Stimulated activated naive CD8-positive, alpha-beta T cell treated with anti-CD3 and anti-CD28 coated beads, Interleukin-15, Interleukin-2, amounts not matched to agents 100 U/mL and 50 U/mL, for 24 hours (primary cell): Measurements from ENCODE around the gene BCAS1.
A peak's percentile ranks its signal among the peaks of the same experiment; 100 is the strongest.
"Not testable (repeated sequence)": the region's sequence is repeated elsewhere in the genome, so short reads cannot be mapped to it uniquely, and the experiment has no call there.

Experiments
- ATAC-seq: fragments of 150-1000 bp; cut with Tn5 transposase; one replicate; pipeline ENCODE4 v1.10.0; 2021
- DNase-seq: peaks from one replicate; pipeline ENCODE4 v3.0.0; 2021

Gene BCAS1

DNA sequence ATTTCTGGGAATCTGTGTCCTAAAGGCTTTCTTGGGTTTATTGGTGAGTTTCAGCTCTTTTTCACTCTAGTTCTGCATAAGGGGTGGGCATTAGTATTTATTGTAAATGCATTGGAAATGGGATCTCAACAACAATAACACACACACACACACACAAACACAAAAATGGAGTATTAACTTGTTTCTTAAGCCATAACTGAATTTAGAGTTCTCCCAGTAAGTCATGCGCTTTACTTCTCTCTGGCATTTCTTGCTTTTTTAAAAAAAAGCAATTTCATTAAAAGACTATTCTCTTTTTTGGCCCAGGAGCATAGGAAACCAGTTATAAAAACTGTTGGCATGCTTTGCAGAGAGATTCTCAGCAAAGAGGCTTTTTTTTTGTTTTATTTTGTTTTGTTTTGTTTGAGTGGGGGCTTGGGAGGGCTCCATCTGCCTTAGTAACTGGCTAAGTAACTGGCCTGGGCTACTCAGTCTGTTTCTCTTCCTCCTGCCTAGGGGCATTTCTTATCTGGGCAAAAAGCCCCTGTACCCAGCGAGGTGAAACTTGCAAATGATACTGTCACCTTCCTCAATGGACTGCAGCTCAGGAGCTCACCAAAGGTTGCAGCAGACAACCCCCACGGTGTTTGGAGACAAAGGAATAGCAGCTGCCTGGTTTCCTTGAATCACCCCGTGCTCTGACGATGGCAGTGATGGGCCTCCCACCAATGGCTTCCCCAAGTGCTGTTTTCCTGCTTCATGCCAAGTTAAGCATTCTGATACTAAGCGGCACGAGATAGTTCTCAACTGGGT, 128.5 kb downstream of the BCAS1 start:
- ATAC-seq (peak; percentile 38), DNase-seq (no peak)

DNA sequence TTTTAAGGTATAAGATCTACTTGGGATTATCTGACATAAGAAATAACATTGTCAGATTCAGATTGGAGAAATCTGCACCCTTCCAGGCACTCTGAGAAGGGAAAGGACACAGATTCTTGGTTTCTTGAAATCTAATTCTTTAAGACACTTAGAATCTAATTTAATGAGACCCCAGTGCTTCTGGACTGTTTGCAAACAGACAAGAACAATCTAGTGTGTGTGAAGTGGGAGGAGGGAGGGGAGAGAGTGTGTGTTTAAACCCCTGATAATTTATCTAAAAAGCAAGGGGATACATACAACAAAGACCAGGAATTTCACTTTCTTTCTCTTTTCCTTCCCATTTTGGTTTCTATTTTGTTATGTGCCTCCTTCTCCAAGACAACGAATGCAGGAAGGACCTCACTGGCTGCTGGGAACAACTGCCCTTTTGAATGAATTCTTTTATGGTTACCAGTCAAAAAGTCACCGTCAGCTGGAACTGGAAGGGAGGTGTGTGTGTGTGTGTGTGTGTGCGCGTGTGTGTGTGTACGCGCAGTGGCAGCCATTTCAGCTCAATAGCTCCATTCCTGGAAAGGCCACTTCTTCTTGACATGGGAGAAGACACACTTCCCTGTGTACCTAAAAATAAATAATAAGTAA, 129.4 kb downstream of the BCAS1 start:
- DNase-seq = no peak
- ATAC-seq = no peak

DNA sequence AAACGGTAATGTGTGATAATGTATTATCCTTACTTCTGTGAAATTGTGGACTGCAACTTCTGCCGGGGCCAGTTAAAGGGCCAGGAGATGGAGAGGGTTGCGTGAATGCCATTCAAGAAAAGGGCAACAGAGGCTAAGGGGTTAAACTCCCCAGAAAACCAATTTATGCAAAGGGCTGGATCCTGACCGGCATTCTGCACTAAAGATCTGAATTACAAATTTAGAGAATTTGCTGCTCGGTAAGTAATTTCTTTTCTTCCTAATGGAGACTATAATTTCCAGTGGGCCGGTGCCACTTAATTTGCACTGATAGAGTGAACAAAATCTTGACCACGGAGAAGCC, 130.1 kb downstream of the BCAS1 start:
- DNase-seq (no peak), ATAC-seq (no peak)

DNA sequence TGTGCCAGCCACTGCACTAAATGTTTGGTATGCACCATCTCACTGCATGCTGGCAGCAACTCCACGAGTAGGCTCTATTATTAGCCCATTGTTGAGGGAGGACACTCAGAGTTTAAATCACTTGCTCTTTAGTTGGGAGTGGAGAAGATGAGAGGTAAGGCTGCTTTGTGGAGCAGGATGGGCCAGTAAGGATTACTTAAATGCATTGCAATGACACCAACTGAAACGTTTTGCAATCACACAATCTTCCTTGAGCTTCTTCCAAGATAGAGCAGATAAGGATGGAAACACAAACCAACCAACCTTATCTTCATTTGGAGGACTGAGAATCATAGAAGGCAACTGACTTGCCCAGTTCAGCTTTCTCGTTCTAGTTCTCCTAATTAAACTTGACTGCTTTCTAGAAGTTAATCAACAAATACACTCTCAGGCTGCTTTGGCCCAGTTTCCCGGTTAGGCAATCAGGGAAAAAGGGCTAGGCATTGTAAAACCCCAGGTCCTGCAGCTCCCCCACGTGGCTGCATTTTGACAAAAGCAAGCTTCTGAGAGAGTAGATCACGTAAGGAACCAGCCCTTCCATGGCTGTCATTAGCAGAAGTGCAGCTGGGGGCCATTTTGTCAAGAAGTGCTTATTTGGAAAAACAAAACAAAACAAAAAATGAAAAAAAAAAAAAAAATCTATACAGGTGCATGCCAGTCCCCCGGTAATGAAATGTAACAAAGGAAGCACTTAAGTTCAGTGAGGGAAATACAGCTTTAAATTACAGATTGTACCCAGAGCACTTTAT, 130.6 kb downstream of the BCAS1 start:
- ATAC-seq (peak; percentile 80), DNase-seq (peak; percentile 83)

DNA sequence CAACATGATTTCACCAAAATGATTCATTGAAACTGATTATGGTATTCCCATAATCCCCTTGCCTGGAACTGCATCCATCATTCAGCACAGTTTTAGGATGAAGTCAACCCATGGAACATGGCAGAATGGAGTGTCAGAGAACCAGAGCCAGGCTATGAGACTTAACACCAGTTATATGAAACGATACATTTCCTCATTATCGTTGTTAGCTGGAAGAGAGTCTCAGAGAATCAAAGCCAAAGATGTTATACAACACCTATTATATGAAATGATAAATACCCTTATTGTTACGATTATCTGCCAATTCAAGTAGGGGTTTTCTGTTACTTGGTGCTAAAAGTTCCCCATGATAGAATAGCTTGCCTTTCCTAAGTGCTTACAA, 131.2 kb downstream of the BCAS1 start:
- ATAC-seq = no peak
- no peak for DNase-seq

DNA sequence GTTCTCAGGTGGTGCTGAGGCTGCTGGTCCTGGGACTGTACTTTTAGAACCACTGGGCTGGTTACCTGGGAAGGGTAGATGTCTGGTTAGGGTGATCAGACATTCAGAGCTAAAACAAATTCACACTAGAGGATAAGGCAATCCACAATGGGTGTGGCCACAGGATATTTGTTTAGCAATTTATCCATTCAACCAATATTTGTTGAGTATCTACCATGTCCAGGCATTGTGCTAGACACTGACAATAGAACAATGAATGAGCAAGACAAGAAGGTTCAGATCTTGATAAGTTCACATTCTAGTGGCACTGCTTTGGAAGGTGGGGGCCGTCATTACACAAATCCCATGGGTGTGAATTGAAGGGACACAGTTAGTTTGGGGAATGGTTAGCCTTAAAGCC, 131.7 kb downstream of the BCAS1 start:
- ATAC-seq = no peak

DNA sequence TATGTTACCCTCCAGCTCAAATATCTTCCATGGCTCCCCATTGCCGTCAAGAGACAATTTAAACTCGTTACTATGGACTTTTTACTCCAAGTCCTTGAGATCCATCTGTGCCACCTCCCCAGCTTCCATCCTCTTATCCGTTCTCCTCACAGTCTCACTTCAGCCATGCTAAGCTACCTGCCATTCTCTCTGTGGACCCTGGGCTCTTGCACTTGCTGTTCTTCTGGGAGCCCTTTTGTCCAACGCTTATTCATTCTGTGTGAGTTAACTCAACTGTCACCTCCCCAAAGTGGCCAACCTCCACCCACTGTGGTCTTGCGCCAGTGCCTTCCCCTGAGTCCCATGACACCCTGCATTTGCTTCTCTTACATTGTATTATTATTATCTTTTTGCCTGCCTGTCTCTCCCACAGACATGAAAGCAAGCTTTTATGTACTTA, 132.4 kb downstream of the BCAS1 start:
- DNase-seq (no peak), ATAC-seq (no peak)

More for the DNA sequence above, 131.7 kb downstream of the BCAS1 start:
- no peak for DNase-seq

DNA sequence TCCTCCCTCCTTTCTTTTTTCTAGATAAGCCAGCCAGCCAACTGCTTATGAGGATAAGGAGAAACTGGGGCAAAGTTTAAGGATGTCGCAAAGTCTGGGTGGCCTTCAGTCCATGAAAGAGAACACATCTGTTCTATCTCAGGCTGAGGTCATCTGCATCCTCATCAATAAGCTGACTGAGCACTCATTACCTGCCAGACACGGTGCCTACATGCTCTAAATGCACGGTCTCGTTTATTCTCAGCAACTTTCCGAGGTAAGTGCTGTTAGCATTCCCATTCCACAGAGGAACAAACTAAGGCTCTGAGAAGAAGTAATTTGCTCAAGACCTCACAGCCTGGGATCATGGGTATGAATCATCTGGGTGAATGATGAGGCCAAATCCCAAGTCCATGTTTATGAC, 133.1 kb downstream of the BCAS1 start:
- no peak for DNase-seq
- ATAC-seq = no peak

DNA sequence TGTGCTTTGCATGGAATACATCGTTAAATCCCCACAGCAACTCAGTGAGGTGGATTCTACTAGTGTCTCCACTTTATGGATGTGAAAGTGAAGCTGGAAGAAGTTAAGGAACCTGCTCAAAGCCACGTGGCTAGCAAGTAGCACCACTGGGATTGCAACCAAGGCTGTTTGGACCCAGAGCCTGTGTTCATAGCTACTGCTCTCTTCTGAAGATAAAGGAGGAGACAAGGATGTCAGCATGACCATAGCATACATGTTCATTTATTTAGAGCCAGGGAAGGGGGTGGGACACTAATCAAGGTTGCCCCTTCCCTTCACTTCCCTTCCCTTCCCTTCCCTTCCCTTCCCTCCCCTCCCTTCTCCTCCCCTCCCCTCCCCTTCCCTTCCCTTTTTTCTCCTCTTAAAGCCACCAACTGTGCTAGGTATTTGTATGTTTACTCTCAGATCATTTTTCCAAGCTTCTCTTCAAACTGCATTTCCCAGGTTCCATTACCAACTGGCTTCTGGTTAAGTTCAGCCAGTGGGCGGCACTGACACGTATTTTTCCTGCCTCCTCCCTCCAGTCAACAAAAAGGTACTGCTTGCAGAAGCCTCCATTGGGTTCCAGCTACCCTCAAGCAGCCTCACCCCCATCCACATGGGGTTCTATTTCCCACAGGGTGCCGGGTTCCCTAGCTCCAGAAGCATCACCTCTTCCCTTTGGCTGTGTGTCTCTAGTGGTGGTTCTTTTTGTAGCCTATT, 134.9 kb downstream of the BCAS1 start:
- ATAC-seq (no peak), DNase-seq (no peak)

DNA sequence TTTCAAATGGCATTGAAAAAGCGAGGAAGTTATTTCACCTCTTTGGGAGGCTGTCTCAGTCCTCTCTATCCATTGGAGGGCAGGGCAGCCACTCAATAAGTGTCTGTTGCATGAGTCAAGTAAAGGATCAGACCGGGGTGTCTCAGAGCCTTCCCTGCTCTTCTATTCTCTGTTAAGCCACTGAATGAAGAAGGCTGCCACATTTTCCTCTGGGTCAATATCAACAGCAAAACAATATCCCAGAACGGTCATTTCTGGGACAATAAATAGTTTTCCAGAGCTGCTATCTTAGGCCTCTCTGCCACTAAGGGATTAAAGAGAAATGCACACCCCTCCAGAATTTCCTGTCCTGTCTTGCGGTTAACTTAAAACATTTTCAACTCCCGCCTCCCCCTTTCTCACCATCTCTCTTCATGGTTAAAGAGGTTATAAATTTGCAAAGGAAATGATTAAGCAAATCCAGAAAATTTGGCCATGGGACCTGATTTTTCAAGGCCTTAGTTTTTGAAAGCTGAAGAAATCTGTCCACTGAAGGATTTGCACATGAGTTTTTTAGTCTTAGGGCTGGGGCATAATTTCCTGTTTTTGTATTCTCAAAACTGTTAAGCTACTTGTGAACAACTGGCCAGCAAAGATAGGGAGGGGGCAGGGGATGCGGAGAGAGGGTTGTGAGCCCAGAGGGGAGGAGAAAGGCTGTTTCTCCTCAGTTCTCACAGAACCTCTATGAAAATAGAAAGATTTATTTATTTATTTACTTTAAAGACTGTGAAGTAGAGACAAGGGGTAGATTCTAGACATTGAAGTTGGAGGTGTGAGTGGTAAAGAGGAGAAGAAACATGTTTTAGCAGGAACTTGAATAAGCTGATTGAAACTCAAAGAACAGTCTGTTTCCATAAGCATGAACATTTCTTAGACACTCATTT, 135.7 kb downstream of the BCAS1 start:
- peak; percentile 83 for ATAC-seq
- peak; percentile 42 for DNase-seq

DNA sequence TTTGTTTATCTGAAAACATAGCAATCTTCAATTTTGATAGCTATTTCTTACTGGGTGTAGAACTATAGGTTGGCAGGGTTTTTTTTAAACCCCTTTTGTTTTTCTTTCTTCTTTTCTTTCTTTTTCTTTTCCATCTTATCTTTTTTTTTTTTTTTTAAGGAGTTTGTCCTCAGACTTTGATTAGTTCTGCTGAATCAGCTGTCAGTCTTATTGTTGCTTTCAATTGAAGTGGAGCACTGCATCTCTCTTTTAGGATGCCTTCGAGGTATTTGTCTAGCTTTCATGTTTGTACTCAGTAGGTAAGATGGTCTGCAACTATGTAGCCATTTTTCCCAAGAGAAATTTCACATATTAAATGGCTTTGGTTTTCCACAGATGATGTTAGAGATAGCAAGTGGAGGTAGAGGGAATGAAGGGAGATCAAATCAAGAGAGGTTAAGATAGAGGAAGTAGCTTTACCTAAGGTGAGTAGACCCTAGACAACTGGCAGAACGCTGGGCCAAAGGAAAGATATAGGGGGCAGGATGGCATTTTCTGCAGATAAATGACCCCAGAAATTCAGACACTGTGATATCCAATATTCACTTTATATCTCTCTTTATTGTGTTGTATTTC, 137.1 kb downstream of the BCAS1 start:
- no peak for DNase-seq
- ATAC-seq = no peak

DNA sequence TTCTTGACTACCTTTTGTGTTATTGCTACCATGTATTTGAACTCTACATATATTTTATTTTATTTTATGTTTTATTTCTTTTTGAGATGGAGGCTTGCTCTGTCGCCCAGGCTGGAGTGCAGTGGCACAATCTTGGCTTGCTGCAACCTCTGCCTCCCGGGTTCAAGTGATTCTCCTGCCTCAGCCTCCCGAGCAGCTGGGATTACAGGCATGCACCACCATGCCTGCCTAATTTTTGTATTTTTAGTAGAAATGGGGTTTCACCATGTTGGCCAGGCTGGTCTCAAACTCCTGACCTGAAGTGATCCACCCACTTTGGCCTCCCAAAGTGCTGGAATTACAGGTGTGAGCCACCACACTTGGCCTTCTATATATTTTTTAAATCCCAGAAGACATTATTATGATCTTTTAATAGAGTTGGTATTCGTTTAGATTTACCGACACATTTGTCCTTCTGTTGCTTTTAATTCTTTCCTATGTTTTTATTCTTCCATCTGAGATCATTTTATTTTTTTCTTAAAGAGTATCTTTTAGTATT, 137.7 kb downstream of the BCAS1 start:
- not testable (repeated sequence) for DNase-seq, ATAC-seq

DNA sequence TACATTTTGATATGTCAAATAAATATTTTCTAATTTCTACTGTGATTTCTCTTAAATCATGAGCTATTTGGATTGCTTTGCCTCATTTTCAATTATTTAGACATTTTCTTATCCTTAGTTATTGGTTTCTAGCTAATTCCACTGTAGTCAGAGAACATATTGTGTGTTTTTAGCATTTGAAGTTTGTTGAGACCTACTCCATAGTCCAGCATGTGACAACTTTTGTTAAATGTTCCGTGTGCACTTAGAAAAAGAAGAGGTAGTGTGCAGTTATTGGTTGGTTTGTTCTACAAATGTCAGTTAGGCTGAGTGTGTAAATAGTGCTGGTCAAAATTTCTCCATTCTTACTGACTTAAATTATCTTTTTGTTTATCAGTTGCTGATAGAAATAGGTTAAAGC, 138.8 kb downstream of the BCAS1 start:
- DNase-seq = no peak
- no peak for ATAC-seq

DNA sequence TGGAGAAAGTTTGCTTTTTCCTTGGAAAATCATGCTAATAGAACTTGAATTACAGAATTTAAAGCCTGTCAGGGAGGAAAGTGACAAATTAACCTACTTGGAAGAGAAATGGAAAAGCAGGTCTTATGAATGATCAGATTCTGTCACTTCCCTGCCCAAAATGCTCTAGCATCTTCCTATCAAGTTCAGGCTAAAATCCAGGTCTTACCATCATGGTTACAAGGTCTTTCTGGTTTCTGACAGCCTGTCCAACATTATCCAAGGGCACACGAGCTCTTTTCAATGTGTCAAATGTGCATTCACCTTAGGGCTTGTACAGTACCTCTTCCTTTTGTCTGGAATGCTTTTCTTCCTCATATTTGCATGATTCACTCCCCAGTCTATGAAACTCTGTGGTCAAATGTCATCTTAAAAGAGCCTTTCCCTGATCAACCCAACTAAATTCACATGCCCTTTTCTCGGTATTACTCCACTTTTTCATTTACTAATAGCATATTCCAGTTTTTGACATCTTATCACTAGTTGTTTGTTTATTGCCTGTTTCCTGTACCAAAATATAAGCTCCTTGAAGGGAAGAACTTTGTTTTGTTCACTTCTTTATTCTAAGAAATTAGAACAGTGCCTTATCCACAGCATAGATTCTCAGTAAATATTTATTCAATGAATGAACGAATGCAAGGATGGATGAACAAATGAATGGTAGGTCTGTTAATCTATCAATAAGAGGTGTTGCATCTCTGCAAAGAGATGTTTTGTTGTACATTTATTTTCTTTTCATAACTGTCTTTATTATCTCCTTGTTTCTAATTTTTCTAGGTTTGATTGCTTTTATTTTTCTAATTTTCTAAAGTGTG, 139.5 kb downstream of the BCAS1 start:
- DNase-seq (no peak), ATAC-seq (no peak)

DNA sequence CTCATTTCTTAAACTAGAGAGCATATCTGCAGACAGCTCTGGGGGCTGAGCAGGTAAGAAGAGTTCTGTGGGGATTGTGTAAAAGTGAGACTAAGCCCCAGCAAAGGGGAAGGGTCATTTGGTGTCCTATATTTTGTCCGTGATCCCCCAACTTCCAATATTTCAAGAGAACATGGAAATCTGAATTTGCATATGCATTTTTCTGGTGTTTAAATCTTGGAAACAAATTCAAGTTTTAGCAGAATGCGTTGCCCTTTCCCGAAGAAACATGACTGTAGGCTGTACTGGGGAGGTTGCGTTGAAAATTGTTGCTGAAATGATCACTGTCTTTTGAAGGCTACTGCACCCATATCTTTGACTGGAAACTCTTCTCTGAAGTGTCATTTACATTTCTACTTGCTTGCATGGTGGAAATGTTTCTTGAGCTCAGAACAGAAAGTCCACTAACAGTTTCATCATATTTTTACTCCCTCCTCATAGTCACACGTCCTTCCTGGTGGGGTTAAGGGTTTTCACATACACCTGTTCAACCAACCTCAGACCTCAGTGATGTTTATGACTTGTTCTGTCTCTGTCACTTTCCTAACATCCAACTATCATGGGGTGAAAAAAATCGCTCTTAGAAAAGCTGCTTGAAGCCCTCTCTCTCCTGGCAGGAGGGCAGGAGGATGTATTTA, 140.3 kb downstream of the BCAS1 start:
- DNase-seq (no peak), ATAC-seq (peak; percentile 33)

DNA sequence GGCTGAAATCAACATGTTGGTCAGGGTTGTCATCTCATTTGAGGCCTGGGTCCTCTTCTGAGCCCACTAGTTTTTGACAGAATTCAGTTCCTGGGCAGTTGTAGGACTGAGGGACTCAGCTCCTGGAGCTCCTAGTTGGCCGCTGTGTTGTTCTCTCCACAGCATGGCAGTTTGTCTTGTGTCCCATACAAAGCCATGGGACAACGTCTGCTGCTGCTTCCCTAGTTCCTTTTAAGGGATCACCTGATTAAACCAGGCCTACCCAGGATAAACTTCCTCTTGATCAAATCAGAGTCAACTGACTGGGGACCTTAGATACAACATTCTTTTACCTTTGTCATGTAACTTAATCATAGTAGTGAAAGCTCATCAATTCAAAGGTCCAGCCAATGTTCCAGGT, 141.0 kb downstream of the BCAS1 start:
- no peak for DNase-seq
- ATAC-seq = no peak

DNA sequence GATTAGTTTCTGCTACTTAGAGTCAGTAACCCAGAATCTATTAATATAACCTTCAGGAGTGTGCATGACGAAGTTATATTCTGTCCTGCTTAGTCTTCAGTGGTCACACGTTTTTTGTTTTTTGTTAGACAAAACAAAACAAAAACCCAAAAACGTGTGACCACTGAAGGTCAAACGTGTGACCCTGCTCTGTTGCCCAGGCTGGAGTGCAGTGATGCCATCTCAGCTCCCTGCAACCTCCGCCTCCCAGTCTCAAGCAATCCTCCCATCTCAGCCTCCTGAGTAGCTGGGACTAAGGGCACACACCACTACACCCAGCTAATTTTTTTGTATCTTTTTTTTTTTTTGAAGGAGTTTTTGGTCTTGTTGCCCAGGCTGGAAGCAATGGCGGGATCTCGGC, 142.4 kb downstream of the BCAS1 start:
- DNase-seq (no peak), ATAC-seq (no peak)

DNA sequence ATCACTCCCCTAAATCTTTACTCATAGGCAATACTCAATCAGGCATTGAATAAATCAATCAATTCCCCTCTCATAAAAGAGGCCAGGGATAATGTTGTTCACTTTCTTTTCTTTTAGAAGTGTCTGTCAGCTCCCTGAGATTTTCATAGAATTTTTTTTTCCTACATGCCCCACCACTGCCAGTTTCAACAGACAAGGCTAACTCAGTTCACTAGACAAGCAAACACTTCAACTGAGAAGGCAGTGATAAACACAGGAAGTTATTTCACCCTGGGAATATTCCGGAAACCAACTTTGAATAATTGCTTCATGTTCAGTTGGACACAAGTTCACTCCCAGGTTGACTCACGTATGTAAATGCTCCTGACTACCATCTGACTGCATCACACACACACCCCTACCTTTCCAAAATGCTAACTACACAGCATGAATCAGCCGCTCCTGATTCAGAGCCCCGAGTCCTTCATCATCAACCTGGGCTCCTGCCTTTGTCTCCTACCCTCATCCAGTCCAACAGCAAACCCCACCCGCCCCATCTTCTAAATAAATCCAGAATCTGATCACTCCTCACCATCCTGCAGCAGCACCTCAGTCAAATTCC, 143.9 kb downstream of the BCAS1 start:
- DNase-seq (peak; percentile 35), ATAC-seq (peak; percentile 95)
